ENCODE results near the gene CELA3B.
A peak's percentile ranks its signal among the peaks of the same experiment; 100 is the strongest.
"Not testable (repeated sequence)": the region's sequence is repeated elsewhere in the genome, so short reads cannot be mapped to it uniquely, and the experiment has no call there.

CELA3B gene, protein sequence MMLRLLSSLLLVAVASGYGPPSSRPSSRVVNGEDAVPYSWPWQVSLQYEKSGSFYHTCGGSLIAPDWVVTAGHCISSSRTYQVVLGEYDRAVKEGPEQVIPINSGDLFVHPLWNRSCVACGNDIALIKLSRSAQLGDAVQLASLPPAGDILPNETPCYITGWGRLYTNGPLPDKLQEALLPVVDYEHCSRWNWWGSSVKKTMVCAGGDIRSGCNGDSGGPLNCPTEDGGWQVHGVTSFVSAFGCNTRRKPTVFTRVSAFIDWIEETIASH
- total RNA-seq = 0 reads per million in 2 experiments

DNA sequence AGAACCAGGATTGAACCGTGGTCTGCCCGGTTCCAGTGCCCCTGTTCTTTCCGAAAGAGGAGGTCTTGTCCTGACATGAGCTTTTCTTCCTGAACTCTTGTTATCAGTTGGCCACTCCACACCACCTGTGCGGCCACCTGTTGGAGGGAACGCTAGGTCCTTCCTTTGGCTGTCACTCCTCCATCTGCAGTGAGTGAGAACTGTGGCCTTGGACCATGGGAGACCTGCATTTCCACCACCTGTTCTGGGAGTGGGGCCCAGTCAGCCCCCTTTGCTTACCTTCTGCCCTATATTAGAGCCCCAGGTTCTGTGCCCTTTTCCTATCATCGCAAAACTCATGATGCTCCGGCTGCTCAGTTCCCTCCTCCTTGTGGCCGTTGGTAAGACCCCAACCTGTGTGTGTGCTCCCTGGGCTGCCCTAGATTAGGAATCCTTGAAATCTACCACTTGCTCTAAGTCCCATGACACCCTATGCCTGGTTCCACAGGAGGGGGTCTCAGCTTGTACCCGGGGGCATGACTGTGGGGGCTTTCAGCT is at the start of gene CELA3B:
Gene CELA3B (plus strand): TSS at position 320 of the 537 bp plus-strand sequence. CDS start 18 bp downstream, at position 338.
- DNase-seq (ENCODE audit: low read depth) = not testable (repeated sequence)

DNA sequence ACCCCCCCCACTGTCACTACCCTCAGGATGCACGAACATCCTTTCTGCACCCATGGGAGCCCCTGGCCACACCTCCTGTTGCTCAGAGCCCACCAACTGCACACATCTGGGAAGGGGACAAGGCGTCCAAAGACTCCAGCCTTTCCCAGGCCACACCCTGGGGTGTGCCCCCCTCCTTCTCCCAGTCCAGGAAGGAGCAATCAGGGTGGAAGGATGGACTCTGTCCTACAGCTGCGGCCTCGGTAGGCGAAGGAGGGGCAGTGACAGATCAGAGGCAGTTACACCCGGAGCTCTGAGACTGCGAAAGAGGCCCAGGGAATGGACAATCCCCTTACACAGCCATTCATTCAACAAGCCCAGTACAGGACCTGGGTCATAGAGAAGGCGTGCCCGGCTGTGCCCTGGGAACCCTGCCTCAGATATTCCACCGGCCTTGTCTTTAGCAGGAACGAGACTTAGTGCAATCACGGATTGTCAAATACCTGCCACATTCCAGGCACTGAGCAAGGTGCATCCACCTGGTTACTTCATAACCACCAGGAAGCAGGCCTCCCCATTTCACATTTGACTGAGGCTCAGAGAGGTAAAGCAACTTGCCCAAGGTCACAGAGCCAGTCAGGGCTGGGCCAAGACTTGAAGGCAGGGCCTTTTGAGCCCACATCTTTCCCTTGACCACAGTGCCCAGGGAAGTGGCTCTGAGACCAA is 49.1 kb upstream of the CELA3B start:
- no peak for DNase-seq (ENCODE audit: low read depth)

DNA sequence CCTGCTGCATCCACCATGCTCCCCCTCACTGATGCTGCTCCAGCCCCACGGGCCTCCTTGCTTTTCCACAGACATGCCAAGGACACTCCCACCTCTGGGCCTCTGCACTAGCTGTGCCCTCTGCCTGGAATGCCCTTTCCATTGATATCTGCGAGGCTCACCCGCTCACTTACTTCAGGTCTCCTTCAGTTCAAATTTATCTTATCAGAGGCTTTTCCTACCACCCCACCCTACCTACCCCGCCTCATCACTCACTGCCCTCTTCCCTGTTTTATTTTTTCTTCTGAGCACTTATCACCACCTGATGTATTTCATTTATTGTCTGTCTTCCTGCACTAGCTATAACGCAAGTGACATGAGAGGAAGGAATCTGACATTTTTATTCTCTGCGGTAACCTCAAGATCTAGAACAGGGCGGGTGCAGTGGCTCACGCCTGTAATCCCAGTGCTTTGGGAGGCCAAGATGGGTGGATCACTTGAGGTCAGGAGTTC is 46.7 kb upstream of the CELA3B start:
- no peak for DNase-seq (ENCODE audit: low read depth)

DNA sequence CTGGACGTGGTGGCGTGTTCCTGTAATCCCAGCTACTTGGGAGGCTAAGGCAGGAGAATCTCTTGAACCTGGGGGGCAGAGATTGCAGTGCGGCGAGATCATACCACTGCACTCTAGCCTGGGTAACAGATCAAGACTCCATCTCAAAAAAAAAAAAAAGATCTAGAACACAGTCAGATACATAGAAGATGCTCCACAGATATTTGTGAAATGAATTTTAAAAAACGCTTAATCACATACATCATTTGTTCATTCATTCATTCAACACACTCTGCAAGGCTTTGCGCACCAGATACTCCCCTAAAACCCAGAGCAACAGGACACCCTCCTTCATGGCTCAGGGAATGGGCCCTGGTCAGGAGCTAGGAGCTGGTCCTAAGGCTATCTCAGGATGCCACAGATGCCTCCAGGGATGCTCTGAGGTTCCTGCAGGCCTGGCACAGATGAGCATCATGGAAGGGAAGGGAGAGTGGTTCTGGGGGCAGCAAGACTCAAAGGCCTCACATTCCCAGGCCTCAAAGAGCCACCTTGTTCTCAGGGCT is 46.1 kb upstream of the CELA3B start:
- DNase-seq (ENCODE audit: low read depth) = no peak

DNA sequence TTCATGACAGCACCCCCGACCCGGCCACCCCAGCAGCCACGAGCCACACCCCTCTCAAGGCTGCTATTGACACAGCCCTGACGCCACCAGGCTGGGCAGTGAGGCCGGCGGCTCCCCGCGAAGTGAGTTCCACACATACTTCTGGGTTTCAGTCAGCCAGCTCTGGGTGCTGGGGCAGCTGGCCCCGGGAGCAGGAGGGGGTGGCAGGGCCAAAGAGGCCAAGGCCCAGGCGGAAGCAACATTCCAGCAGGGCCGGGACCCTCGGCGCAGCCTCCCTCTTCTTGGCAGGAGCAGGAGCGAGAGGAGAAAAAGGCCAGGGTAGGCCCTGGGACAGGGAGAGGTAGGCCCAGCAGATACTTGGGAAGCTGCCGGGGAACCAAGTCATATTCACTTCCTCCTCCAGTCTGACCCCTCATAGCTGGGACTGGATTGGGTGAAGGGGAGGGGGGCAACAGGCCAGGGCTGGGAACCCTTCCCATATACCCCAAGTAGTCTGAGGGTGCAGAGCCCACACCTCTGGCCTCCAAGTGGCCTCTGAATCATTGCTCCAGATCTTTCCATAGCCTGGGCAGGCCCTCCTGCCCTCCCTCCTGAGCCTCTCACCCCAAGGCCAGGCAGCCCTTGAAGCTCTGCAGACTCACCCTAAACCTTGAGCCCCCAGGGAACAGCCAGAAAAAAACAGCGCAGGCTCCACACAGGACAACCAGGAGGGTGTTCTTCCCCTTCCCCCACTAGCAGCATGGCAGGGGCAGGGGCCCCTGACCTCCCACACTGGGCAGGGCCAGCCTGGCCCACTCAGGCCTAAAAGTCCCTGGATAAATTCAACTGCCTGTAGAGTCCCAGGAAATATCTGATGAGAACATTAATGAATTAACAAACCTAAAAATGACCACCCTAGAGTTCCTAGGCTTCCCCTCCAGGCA is 45.4 kb upstream of the CELA3B start:
- DNase-seq (ENCODE audit: low read depth) = no peak

DNA sequence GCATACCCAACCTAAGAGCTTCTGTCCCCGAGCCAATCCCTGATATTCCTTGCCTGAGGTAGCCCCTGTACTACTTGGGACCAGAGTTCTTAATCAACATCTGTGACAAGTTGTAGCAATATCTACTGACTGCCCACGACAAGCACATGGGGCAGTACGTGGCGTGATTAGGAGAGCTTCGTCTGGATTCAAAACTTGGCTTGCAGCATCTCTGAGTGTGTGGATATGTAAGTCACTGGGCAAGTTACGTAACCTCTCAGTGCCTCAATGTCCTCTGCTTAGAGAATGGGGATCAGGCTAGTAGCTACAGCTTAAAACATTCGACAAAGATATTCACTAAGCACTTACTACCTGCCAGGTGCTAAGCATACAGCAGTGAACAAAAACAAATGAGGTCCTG is 44.7 kb upstream of the CELA3B start:
- no peak for DNase-seq (ENCODE audit: low read depth)

DNA sequence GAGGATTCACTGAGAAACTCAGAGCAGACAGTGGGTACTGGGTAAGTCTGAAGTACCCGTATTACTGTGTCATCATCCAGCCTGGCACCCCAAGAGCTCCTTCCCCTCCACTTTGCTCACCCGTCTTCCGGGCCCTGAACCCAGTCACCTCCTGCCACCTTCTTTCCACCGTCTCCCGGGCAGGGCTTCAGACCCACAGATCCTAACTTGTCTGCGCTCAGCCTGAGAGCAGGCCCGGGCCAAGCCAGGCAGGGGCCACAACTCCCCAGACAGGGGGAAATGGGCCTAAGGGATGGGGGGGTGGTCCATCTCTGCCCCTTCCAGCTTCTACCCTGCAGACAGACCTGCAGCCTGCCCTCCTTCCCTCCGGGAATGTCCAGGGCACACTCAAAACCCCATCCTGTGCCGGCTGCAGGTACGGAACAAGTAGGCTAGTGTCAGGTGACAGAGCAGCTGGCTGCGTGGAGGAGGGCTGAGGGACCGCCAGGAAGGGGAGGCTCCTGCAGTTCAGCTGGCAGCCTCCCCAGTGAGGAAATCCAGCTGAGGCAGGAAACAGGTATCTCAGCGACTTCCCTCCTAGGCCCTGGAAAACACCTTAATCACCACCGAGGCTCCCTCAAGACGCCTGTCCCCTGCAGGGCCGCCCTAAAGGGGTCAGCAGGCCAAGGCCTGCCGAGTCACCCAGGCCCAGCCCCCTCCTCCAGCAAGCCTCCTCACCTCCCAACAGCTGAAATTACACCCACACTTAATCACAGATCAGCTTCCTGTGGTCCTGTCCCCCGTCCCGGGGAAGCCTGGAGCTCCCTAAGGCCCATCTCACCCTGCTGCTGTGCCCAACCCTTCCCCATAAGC is 43.2 kb upstream of the CELA3B start:
- no peak for DNase-seq (ENCODE audit: low read depth)

DNA sequence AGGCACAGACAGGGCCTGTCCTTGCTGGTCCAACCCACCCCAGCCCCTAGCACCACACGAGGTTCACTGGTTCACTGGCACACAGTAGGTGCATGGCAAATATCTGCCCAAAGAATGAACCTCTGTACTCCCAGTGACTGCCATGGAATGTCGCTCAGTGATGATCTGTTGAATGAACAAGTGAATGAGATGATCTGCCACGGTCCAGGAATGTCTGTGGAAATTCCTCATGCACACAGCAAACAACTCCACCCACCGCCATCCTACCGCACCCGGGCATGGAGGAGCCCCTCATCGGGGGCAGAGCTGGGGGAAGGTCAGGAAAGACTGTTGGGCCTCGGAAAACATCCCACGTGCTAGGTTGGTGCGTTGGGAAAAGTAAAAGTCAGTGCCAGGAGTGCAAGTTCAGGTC is 41.4 kb upstream of the CELA3B start:
- no peak for DNase-seq (ENCODE audit: low read depth)

DNA sequence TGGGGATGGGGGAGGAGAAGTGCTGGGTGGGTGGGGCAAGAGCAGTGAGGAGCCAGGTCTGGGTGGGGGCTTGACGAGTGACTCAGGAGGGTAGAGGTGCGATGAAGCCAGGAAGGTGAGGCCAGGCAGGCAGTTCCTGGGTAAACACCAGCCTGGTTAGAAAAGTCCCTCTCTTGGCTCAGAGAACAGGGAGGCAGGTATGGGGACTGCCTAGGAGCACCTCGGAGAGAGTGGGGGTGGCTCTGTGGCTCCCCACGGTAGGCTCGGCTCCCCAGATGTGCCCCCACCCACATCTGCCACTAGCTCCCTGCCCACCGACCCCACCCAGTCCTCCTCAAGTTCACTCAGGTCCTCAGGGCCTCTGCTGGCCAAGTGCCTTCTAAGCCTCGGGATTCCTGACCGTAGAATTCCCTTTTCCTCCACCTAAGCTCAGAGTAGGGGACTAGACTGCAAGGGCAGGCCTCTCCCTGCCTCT is 40.9 kb upstream of the CELA3B start:
- no peak for DNase-seq (ENCODE audit: low read depth)

DNA sequence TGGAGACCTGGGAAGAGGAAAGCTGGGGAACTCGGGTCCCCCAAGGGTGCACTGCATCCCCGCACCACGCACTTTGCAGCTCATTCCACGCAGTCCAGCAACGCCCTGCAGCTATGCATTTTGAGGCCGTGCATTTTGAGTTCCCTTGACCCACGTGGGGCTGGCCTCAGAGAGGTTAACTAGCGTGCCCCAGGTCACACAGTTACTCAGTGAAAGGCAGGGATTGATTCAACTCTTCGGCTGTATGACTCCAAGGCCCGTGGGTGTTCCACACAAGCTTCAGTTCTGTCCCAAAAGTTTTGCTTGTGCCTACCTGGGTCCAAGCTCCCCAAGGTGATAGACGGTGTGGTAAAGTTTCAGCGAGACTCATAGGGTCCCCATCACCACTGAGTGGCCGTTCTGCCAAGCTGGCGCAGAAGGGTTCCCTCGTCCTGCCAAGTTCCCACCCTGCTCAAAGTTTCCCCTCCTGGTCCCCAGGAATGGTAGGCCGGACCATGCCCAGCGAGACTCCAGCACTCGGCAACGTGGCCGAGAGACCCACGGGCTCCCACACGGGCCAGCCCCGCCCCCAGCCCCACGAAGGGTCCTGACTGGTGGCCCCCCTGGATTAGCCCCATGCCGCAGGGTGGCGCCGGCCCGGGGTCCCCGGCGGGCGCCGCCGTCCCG is 40.3 kb upstream of the CELA3B start:
- no peak for DNase-seq (ENCODE audit: low read depth)

DNA sequence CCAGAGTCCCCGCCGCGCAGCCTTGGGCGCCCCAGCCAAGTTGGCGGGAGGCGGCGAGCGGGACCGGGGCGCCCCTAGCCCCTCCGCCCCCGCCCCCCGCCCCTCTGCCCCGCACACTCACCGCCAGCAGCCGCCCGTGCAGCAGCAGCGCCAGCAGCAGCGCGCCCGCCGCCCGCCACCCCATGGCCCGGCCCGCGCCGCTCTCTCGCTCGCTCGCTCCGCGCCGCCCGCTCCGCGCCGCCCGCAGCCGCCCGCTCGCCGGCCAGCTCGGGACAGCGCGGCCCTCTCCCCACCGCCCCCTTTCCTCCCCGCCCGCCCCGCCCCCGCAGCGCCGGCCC is 39.8 kb upstream of the CELA3B start, which contains the start of gene HSPG2:
Gene HSPG2 (minus strand): TSS at position 277 of the 338 bp plus-strand sequence. CDS start 93 bp downstream, at position 184.
- DNase-seq (ENCODE audit: low read depth) = no peak

DNA sequence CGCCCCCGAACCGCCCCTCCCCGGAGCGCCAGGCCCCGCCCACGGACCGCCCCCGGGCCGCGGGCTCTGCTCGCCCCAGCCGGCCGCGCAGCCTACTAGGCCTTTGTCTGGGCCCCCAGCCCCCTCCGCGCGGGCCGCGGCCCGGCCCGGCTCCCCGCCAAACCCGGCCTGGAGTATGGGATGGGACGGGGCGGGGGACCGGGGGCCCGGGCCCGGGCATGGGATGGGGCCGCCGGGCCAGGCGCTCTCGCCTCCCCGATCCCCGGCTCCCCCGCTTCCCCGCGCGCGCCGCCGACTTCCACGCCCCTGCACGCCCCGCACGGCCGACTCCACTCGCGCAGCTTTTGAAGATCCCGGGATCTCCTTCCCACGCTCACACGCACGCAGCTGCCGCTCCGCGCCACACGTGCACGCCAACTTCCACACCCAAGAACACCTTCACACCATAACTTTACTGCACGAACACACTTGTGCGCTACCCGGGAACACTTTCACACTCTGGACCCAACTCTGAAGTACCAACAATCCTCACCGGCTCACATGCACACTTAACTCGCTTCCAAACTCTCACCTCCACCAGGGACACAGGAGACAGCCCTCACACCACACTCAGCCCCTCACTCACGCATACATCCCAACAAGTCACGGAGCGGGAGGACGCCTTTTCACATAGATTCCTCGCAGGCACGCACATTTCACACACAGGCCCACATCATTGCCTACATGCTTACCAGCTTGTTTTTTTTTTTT is 39.3 kb upstream of the CELA3B start:
- DNase-seq (ENCODE audit: low read depth) = peak; percentile 54

DNA sequence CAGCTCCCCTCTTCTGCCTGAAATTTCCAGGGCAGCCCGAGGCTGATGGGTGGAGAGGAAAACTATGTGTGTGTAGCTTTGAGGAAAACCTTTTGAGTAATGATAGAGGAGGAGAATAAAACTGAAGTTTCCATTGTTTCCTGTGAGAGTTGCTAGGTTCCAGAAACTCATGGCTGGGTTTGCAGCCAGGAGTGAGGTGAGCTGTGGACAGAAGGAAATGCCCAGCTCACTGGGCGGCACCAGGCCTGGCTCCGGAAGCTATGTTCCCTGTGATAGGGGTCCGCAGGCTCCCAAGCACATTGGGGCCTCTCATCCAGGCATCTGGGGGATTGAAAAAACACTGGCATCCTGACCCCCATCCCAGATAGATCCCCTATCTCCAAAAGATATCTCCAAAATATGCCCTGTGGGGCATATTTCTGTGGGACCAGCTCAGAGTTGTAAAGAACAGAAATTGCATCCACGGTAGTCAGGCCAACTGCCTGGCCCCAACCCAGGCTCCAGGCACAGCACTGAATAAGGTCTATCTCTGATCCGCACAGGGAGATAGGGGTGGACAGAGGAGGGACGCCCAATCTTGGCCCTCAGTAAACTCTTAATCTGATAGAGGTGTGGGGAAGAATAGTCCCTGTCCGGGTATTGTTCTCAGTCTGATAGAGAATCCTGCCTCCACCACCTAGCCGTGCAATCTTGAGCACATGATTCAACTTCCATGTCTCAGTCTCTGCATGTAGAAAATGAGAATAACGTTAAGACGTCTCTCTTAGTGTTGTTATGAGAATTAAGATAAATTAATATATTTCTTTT is 37.9 kb upstream of the CELA3B start:
- DNase-seq (ENCODE audit: low read depth) = no peak

DNA sequence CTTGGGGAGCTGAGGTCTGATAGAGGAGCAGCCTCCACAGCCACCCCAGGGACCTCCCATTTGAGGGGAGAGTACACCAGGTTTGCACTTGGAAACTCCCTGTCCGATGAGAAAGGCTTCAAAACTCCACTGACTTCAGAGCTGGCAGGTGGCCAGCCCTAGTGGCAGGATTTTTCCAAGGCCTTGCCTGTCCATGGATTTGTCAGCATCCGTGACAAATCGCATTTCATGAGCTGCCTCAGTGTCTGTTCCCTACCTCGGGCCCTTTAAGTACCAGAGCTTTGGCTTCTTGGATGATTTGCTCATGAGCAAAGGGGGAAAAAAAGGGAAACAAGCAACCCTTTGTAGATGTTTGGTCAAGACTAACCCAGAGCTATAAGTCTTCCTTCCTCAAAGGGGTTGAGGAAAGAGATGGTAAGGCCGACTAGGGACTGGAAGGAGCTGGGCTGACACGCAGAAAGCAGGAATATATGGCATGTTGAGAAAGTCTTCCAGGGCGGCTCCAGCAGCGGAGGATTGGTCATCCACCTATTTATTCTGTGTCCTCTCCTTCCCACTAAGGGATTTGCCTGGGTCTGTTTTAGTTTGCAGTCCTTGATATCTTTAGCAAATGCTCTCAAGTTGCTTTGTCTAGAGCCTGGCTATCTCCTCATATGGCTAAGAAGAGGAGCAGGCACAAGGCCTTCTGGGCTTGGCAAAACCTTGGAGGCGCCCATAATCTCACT is 37.0 kb upstream of the CELA3B start:
- DNase-seq (ENCODE audit: low read depth) = no peak

DNA sequence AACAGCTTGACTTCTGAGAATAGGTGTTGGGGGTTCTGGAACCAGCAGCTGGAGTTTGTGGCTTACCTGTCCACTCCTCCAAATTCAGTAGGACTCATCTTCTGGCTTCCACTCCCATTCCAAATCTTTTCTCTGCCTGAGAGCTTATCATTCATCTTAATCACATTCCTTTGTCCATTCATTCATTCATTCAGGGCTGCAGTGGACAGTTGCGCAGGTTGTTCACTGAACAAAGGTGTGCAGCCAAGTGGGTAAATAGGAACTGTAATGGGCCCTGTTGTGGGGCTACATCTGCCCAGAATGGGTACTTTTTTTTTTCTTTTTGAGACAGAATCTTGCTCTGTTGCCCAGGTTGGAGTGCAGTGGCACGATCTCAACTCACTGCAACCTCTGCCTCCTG is 36.3 kb upstream of the CELA3B start:
- DNase-seq (ENCODE audit: low read depth) = no peak

DNA sequence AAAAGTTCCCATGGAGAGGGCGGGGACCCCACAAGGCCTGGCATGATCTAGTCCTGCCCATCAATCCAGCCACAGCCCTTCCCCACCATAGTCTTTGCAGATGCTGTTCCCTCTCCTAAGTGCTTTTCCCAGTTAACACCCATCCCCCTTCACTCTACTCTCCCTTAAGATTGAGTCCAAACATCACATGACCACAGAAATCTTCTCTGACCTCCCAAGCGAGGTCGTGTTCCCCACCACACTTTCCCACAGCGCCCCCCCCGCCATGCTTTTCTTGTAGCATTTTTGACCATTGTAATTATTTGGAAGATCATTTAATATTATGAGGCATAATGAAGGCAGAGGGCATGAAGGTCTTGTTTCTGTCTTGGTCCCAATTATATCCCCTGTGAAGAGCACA is 35.5 kb upstream of the CELA3B start:
- no peak for DNase-seq (ENCODE audit: low read depth)

DNA sequence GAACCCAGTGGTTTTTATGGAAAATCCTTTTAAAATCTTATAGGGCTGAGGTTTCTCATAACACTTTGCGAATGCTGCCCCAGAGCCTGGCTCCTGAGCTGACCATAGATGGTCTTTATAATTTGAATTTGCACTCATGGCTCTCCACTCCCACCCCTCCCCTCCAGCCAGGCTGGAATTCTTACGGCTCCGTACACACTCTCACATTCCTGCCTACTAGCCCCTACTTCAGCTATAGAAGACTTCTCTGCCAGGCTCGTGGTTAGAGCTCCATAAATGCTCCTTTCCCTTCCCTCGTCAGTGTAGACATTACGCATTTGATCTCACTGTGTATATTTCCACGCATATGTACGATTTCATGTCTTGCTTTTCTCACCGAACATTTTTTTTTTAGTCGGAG is 34.4 kb upstream of the CELA3B start:
- DNase-seq (ENCODE audit: low read depth) = no peak
